Caco-2 (cell line): ENCODE data around the gene CCDC82. TPM values are rescaled to one million over a fixed set of nuclear protein-coding genes. Genes with fewer than 3 reads are reported as not detected.
A peak's percentile ranks its signal among the peaks of the same experiment; 100 is the strongest.

Experiments used
- BruUV-seq: library from RNA; stranded (reverse); fragments of 400-500 nt; replicated peaks from 2 replicates; lab custom pipeline; 2021; lab: Mats Ljungman, UMichigan
- CTCF ChIA-PET: fragments of 300-600 bp; sonication (Branson Sonifier 250); formaldehyde crosslinking; loops from one replicate; lab custom pipeline; 2022; ENCODE audit warnings: antibody characterized with exemption; lab: Charles Lee
- POLR2A ChIA-PET: fragments of 300-600 bp; sonication (Branson Sonifier 250); formaldehyde crosslinking; loops from one replicate; lab custom pipeline; 2022; ENCODE audit warnings: antibody characterized with exemption; lab: Charles Lee
- DNase-seq, 2 experiments: peaks; one replicate each; pipeline versions ENCODE4 v3.0.0 to v3.0.0-alpha.2; 2020 to 2022
- H3K27me3 ChIP-seq: replicated peaks from 2 replicates; pipeline ENCODE4 v1.6.0; 2011; ENCODE audit warnings: low read length; ENCODE audit not compliant: control insufficient read depth, insufficient read depth
- H3K36me3 ChIP-seq: 2 replicates; pipeline ENCODE4 v1.5.1; 2011; ENCODE audit warnings: low read length; ENCODE audit not compliant: control insufficient read depth, insufficient read depth
- H3K4me1 ChIP-seq: fragments of 250-450 bp; sonication (Bioruptor Pico); 2 replicates; pipeline ENCODE4 v1.5.1; 2020; ENCODE audit warnings: mild to moderate bottlenecking
- H3K4me3 ChIP-seq: 2 replicates; pipeline ENCODE4 v1.5.1; 2011; ENCODE audit warnings: low read depth, mild to moderate bottlenecking, control low read depth, low read length
- H3K9me3 ChIP-seq: fragments of 250-450 bp; sonication (Bioruptor Pico); 2 replicates; pipeline ENCODE4 v1.5.1; 2020; ENCODE audit warnings: mild to moderate bottlenecking, moderate library complexity
- H3K27ac Mint-ChIP-seq: one replicate; pipeline ENCODE4 v1.8.0; 2022; ENCODE audit warnings: mixed read lengths; ENCODE audit not compliant: unreplicated experiment
- H3K27me3 Mint-ChIP-seq: one replicate; pipeline ENCODE4 v1.8.0; 2022; ENCODE audit warnings: mixed read lengths; ENCODE audit not compliant: insufficient read depth, unreplicated experiment
- H3K36me3 Mint-ChIP-seq: one replicate; pipeline ENCODE4 v1.8.0; 2022; ENCODE audit warnings: mild to moderate bottlenecking, mixed read lengths; ENCODE audit not compliant: insufficient read depth, unreplicated experiment
- H3K4me1 Mint-ChIP-seq: one replicate; pipeline ENCODE4 v1.8.0; 2022; ENCODE audit warnings: low read depth, mixed read lengths; ENCODE audit not compliant: unreplicated experiment
- H3K4me3 Mint-ChIP-seq: one replicate; pipeline ENCODE4 v1.8.0; 2022; ENCODE audit warnings: mild to moderate bottlenecking, moderate library complexity, mixed read lengths; ENCODE audit not compliant: unreplicated experiment
- H3K9me3 Mint-ChIP-seq: one replicate; pipeline ENCODE4 v1.8.0; 2022; ENCODE audit warnings: mixed read lengths; ENCODE audit not compliant: unreplicated experiment
- CTCF ChIP-seq, 2 experiments: fragments of 200-600 bp in 1 of 2; IDR thresholded peaks; 1 replicate in 1 of 2; 2 replicates in 1 of 2; pipeline versions ENCODE4 v1.5.1 to v1.8.0; 2011 to 2022; ENCODE audit warnings: antibody characterized with exemption in 1 of 2, control low read depth in 1 of 2, inconsistent platforms in 1 of 2, low read depth in 1 of 2, low read length in 1 of 2, mild to moderate bottlenecking in 1 of 2, moderate library complexity in 1 of 2; ENCODE audit not compliant: insufficient read depth in 1 of 2, severe bottlenecking in 1 of 2, unreplicated experiment in 1 of 2
- intact Hi-C: fragments of 100-400 bp; cut with micrococcal nuclease; formaldehyde crosslinking; loops from one replicate; pipeline ENCODE4 v1.10.0; 2022; ENCODE audit not compliant: unreplicated experiment
- total RNA-seq: library from RNA; stranded (reverse); gene quantifications from 2 replicates; pipeline ENCODE4 v1.2.3, GENCODE V29; 2022

Gene CCDC82
- total RNA-seq, 1 experiment from 2014 or later = 38.2 TPM

- no peaks in the 10 kb centered on the region for H3K9me3 ChIP-seq
- H3K36me3 ChIP-seq = no peaks in the 10 kb centered on the region
- H3K4me3 ChIP-seq = no peak overlapping the region
- Mint-ChIP-seq H3K9me3 (no peaks in the 10 kb centered on the region), H3K27me3 (no peaks in the 10 kb centered on the region), H3K4me1 (peaks cover 56% of the 10 kb centered on the region), H3K4me3 (no peak overlapping the region), H3K27ac (no peak overlapping the region), H3K36me3 (peaks cover 5% of the 10 kb centered on the region)
- intact Hi-C loops = no loop called here
- TF ChIP-seq CTCF (IDR thresholded peaks at IDR 0.05; ENCODE audit: insufficient read depth in 1 of 2, low read depth in 1 of 2, low read length in 1 of 2, severe bottlenecking in 1 of 2, unreplicated experiment in 1 of 2) = no peak
- H3K4me1 ChIP-seq = peaks cover 62% of the 10 kb centered on the region
- ChIA-PET POLR2A (no interaction called here), CTCF (interaction anchor here (2.3 kb wide), 1 partner anchor 10 kb away, joined by 41 read pairs; the partner anchor contains the start of gene MAML2)
- DNase-seq = no peak
- no TSS peak for BruUV-seq
- H3K27me3 ChIP-seq = no peaks in the 10 kb centered on the region
Observed at GRCh38 chr11:96333191-96333719, 56.5 kb downstream of the CCDC82 start.

- TF ChIP-seq CTCF (IDR thresholded peaks at IDR 0.05; ENCODE audit: insufficient read depth in 1 of 2, low read depth in 1 of 2, low read length in 1 of 2, severe bottlenecking in 1 of 2, unreplicated experiment in 1 of 2) = no peak
- no peaks in the 10 kb centered on the region for H3K36me3 ChIP-seq
Observed at GRCh38 chr11:96332126-96332771, 57.5 kb downstream of the CCDC82 start.

GRCh38 chr11:96331699-96332116, 58.0 kb downstream of the CCDC82 start:
- no peak overlapping the region for H3K4me3 ChIP-seq
- ChIA-PET CTCF (interaction anchor here (0.8 to 2.3 kb wide), 2 partner anchors 11 to 276 kb away, joined by 5 to 41 read pairs; partner anchors contain the start of gene MAML2), POLR2A (no interaction called here)
- no peak for DNase-seq
- Mint-ChIP-seq H3K27ac (peak overlapping the region; percentile 42), H3K9me3 (no peaks in the 10 kb centered on the region), H3K4me3 (no peak overlapping the region), H3K27me3 (no peaks in the 10 kb centered on the region), H3K4me1 (peaks cover 42% of the 10 kb centered on the region), H3K36me3 (peaks cover 5% of the 10 kb centered on the region)
- BruUV-seq = no TSS peak
- H3K27me3 ChIP-seq = no peaks in the 10 kb centered on the region
- peaks cover 48% of the 10 kb centered on the region for H3K4me1 ChIP-seq
- intact Hi-C loops = no loop called here
- no peaks in the 10 kb centered on the region for H3K36me3 ChIP-seq
- no peaks in the 10 kb centered on the region for H3K9me3 ChIP-seq
- no peak for TF ChIP-seq CTCF (IDR thresholded peaks at IDR 0.05; ENCODE audit: insufficient read depth in 1 of 2, low read depth in 1 of 2, low read length in 1 of 2, severe bottlenecking in 1 of 2, unreplicated experiment in 1 of 2)

More at GRCh38 chr11:96332126-96332771, 57.5 kb downstream of the CCDC82 start:
- Mint-ChIP-seq H3K27ac (peak overlapping the region; percentile 42), H3K27me3 (no peaks in the 10 kb centered on the region), H3K36me3 (peaks cover 5% of the 10 kb centered on the region), H3K4me1 (peaks cover 46% of the 10 kb centered on the region), H3K4me3 (peak overlapping the region; percentile 17), H3K9me3 (no peaks in the 10 kb centered on the region)
- Histone ChIP-seq H3K4me3 (no peak overlapping the region), H3K27me3 (no peaks in the 10 kb centered on the region), H3K9me3 (no peaks in the 10 kb centered on the region), H3K4me1 (peaks cover 53% of the 10 kb centered on the region)
- intact Hi-C loops = no loop called here
- POLR2A ChIA-PET = no interaction called here
- BruUV-seq = no TSS peak
- DNase-seq = no peak
- CTCF ChIA-PET = interaction anchor here (0.5 to 2.3 kb wide), 5 partner anchors 11 to 338 kb away, joined by 3 to 41 read pairs (median 3); partner anchors contain the start of genes CCDC82, JRKL and MAML2
